GM21529 (cell line): ENCODE data around the gene TMCO1.
"Not testable (repeated sequence)": the region's sequence is repeated elsewhere in the genome, so short reads cannot be mapped to it uniquely, and the experiment has no call there.

Experiments
- ATAC-seq: cut with Tn5 transposase; IDR thresholded peaks from one replicate; pipeline ENCODE4 v1.9.1; 2021; ENCODE audit not compliant: unreplicated experiment

Gene TMCO1, protein sequence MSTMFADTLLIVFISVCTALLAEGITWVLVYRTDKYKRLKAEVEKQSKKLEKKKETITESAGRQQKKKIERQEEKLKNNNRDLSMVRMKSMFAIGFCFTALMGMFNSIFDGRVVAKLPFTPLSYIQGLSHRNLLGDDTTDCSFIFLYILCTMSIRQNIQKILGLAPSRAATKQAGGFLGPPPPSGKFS

GRCh38 chr1:165768513-165769394 is at the start of gene TMCO1:
Gene TMCO1, minus strand, starts transcription at chr1:165768868. Its CDS starts 117 bp downstream, at chr1:165768751.
- ATAC-seq: peak; percentile 99

DNA sequence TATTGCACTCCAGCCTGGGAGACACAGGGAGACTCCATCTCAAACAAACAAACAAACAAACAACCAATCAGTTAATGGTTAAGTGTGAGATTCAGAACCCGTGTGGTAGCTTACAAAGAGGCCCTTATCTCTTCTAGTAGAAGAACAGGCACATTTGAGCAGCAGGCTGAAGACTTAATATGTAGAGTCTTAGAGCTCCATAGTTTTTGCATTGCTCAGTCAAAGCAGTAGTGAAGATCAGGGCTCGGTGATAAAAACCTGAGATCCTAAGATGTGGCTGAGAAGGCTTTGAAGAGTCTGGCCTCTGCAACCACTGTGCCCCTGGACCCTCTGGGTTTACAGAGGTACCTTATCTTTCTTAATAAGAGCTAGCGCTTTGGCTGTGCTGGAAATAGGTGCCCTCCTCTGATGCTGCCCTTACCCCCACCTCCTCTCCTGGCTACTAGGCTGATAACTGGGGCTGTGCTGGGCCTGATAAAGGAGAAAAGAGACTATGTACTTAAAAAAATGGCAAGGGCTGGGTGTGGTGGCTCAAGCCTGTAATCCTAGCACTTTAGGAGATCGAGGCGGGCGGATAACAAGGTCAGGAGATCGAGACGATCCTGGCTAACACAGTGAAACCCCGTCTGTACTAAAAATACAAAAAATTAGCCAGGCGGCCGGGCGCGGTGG is 48.3 kb upstream of the TMCO1 start:
- no peak for ATAC-seq

GRCh38 chr1:165816157-165816556 is 47.5 kb upstream of the TMCO1 start:
- ATAC-seq: no peak

- no peak for ATAC-seq
These were observed 47.1 kb upstream of the TMCO1 start for GRCh38 chr1:165815725-165816124.

GRCh38 chr1:165807613-165808012 is 38.9 kb upstream of the TMCO1 start:
- ATAC-seq: no peak

DNA sequence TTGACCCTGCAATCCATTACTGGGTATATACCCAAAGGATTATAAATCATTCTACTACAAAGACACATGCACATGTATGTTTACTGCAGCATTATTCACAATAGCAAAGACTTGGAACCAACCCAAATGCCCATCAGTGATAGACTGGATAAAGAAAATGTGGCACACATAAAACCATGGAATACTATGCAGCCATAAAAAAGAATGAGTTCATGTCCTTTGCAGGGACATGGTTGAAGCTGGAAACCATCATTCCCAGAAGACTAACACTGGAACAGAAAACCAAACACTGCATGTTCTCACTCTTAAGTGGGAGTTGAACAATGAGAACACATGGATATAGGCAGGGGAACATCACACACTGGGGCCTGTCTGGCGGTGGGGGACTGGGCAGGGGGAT is 35.8 kb upstream of the TMCO1 start:
- ATAC-seq: not testable (repeated sequence)

GRCh38 chr1:165799387-165799786 is 30.7 kb upstream of the TMCO1 start:
- ATAC-seq: no peak

DNA sequence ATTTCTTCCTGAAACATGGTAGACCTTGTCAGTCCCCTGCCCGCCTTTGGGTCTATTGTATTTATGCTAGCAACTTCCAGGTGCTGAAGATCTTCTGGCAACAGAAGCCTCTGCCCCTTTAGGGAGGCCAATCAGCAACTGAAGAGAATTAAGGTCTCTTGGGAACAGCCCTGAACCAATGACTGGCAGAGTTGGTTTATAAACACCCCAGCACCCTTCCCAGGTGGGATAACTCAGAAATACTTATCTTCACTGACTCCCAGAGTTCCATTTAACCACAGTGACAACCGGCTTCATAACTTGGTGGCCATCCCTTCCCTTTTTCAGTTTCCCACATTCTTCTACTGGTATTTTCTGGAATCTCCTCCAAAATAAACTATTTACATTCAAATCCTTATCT is 27.2 kb upstream of the TMCO1 start:
- no peak for ATAC-seq

- ATAC-seq: no peak
These were observed 25.3 kb upstream of the TMCO1 start for GRCh38 chr1:165793951-165794350.

DNA sequence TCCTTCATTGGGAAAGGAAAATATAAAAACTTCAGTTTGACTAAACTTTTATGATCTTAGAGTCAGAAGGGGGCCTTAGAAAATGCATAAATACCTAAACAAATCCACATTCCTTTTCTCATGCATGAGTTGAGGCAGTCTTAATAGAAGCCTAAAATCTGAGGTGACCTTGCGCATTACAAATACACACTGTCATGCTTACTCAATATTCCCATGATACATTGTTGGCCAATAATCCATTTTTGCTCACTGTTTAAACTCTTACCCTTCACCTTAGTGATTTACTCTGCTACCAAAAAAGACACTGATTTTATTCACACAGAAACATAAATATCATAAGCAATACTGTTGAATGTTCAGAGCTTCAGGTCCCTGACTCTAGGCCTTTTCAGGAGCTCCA is 19.1 kb upstream of the TMCO1 start:
- ATAC-seq: no peak

- not testable (repeated sequence) for ATAC-seq
These were observed 14.9 kb upstream of the TMCO1 start for GRCh38 chr1:165783519-165783918.

DNA sequence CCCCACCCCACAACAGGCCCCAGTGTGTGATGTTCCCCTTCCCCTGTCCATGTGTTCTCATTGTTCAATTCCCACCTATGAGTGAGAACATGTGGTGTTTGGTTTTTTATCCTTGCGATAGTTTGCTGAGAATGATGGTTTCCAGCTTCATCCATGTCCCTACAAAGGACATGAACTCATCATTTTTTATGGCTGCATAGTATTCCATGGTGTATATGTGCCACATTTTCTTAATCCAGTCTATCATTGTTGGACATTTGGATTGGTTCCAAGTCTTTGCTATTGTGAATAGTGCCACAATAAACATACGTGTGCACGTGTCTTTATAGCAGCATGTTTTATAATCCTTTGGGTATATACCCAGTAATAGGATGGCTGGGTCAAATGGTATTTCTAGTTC is 9.5 kb upstream of the TMCO1 start:
- ATAC-seq: not testable (repeated sequence)

- no peak for ATAC-seq
These were observed 4.8 kb upstream of the TMCO1 start for GRCh38 chr1:165773324-165773965.

DNA sequence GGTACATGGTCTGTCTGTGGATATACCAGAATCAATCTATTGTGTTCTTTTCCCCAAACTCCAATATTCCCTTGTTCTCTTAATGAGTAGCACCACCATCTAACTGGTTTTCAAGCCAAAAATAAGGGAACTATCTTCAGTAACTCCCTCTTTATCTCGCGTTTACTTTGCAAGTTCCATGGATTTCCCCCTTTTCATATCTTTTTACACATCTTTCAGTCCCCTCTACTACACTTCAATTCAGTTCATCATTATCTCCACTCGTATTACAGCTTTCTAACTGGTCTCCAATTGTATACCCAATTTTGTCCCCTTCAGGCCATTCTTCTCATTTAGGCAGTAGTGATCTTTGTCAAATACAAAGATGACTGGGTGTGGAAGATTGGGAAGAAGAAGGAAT is 4.1 kb upstream of the TMCO1 start:
- ATAC-seq: no peak

GRCh38 chr1:165764277-165764676 is 4.4 kb downstream of the TMCO1 start:
- ATAC-seq: no peak

GRCh38 chr1:165763442-165763841 is 5.2 kb downstream of the TMCO1 start:
- no peak for ATAC-seq

- no peak for ATAC-seq
These were observed 5.9 kb downstream of the TMCO1 start for GRCh38 chr1:165762725-165763124.

- ATAC-seq: no peak
These were observed 9.6 kb downstream of the TMCO1 start for GRCh38 chr1:165759095-165759494.

DNA sequence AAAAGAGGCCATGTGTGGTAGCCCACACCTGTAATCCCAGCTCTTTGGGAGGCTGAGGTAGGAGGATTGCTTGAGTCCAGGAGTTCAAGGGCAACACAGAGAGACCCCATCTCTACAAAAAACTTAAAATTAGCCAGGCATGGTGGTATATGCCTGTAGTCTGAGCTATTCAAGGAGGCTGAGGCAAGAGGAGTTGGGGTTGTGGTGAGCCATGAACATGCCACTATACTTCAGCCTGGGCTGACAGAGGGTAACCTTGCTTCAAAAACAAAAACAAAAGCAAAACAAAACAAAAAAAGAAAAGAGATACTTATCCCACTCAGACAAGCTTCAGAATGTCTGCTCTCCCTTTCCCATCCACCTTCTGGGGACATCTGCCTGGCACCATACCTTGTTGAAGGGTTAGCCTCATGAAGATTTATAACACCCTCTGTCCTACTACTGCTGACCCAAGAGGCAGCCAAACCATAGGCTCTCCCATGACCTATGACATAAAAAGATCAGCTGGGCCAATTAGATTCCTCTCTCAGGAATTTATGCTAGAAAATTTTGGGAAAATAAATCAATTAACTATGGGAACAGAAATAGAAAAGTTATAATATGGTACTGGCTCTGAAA is 13.2 kb downstream of the TMCO1 start:
- ATAC-seq: no peak

- peak; percentile 91 for ATAC-seq
These were observed 14.7 kb downstream of the TMCO1 start for GRCh38 chr1:165753934-165754333.

DNA sequence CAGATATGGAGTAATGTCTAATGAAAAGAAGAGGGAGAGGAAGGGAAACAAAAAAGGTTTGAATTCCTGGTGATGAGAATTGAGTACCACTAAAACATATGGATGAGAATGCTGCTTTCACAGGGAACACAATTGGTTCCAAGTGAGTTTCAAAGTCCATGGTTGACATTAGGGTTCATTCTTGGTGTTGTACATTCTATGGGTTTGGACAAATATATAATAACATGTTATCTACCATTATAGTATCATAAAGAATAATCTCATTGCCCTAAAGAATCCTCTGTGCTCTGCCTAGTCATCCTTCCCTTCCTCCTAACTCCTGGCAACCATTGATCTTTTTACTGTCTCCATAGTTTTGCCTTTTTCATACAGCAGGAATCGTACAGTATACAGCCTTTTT is 20.1 kb downstream of the TMCO1 start:
- no peak for ATAC-seq
